Stimulated activated CD8-positive, alpha-beta memory T cell treated with anti-CD3 and anti-CD28 coated beads, Interleukin-12 subunit alpha, Interleukin-12 subunit beta, amount 100 ng/mL, for 24 hours (primary cell): Measurements from ENCODE around the gene CABP7.
A peak's percentile ranks its signal among the peaks of the same experiment; 100 is the strongest.
"Not testable (repeated sequence)": the region's sequence is repeated elsewhere in the genome, so short reads cannot be mapped to it uniquely, and the experiment has no call there.

ENCODE experiments used
- DNase-seq: peaks from one replicate; pipeline ENCODE4 v3.0.0-alpha.2; 2020; ENCODE audit errors: extremely low read depth

CABP7 gene

GRCh38 chr22:29748248-29748893 is 28.6 kb downstream of the CABP7 start:
- DNase-seq, result no peak

- DNase-seq, result no peak
Measured at GRCh38 chr22:29750029-29750428, 30.2 kb downstream of the CABP7 start.

GRCh38 chr22:29750559-29751538 is 31.0 kb downstream of the CABP7 start:
- no peak for DNase-seq

- DNase-seq, result no peak
Measured at GRCh38 chr22:29751669-29752068, 31.9 kb downstream of the CABP7 start.

- no peak for DNase-seq
Measured at GRCh38 chr22:29753808-29754657, 34.2 kb downstream of the CABP7 start.

GRCh38 chr22:29754658-29755395 is 35.0 kb downstream of the CABP7 start:
- DNase-seq, result not testable (repeated sequence)

- DNase-seq, result no peak
Measured at GRCh38 chr22:29755889-29756288, 36.1 kb downstream of the CABP7 start.

GRCh38 chr22:29756341-29756740 is 36.5 kb downstream of the CABP7 start:
- DNase-seq, result no peak

- DNase-seq, result no peak
Measured at GRCh38 chr22:29757096-29757495, 37.3 kb downstream of the CABP7 start.

GRCh38 chr22:29758068-29758622 is 38.3 kb downstream of the CABP7 start:
- no peak for DNase-seq

GRCh38 chr22:29758959-29759358 is 39.2 kb downstream of the CABP7 start:
- DNase-seq, result no peak

GRCh38 chr22:29762263-29762662 is 42.5 kb downstream of the CABP7 start:
- no peak for DNase-seq

GRCh38 chr22:29765905-29766631 is 46.3 kb downstream of the CABP7 start:
- DNase-seq, result no peak

GRCh38 chr22:29766632-29767170 is 46.9 kb downstream of the CABP7 start, which contains the start of gene ZMAT5:
Gene ZMAT5 (minus strand): TSS chr22:29767007. CDS start chr22:29748544, 18,463 bp downstream.
- DNase-seq, result peak; percentile 79

- peak; percentile 89 for DNase-seq
Measured at GRCh38 chr22:29767171-29768051, 47.6 kb downstream of the CABP7 start, which contains the start of gene UQCR10. Gene UQCR10 (plus strand): TSS chr22:29767369. CDS start chr22:29767399, 30 bp downstream.

- DNase-seq, result no peak
Measured at GRCh38 chr22:29768052-29768693, 48.4 kb downstream of the CABP7 start.

GRCh38 chr22:29769723-29770321 is 50.0 kb downstream of the CABP7 start:
- DNase-seq, result no peak

GRCh38 chr22:29772170-29772641 is 52.4 kb downstream of the CABP7 start:
- no peak for DNase-seq
